BJ (cell line): ENCODE measurements around the gene MMP25. TPM values are rescaled to one million over a fixed set of nuclear protein-coding genes. Genes with fewer than 3 reads are reported as not detected.

Source experiments
- CTCF ChIA-PET: fragments of 350-600 bp; formaldehyde crosslinking; extraction: SDS; loops from one replicate; lab custom pipeline; 2021; ENCODE audit warnings: antibody characterized with exemption, inconsistent platforms; lab: Yijun Ruan, JAX
- POLR2A ChIA-PET: fragments of 300-600 bp; sonication (Branson Sonifier 250); formaldehyde crosslinking; extraction: SDS; loops from one replicate; lab custom pipeline; 2021; ENCODE audit warnings: antibody characterized with exemption; lab: Charles Lee
- DNase-seq: peaks from one replicate; pipeline ENCODE4 v3.0.0-alpha.2; 2011; ENCODE audit warnings: low read depth
- H3K27me3 ChIP-seq: 2 replicates; pipeline ENCODE4 v1.6.0; 2011; ENCODE audit warnings: low read length; ENCODE audit not compliant: control insufficient read depth, insufficient read depth
- H3K36me3 ChIP-seq: 2 replicates; pipeline ENCODE4 v1.5.1; 2011; ENCODE audit warnings: low read length; ENCODE audit not compliant: control insufficient read depth, insufficient read depth
- H3K4me3 ChIP-seq: 2 replicates; pipeline ENCODE4 v1.5.1; 2011; ENCODE audit warnings: low read depth, mild to moderate bottlenecking, control low read depth, low read length
- polyA plus RNA-seq: library from polyadenylated mRNA; depleted of rRNA; stranded (reverse); fragments of >200 nt; gene quantifications from 2 replicates; pipeline ENCODE4 v1.2.3, GENCODE V29; 2011
- TF ChIP-seq, protein P1 (sequence below): IDR thresholded peaks from 2 replicates; pipeline ENCODE4 v1.5.1; 2011; ENCODE audit warnings: low read depth, mild to moderate bottlenecking, control low read depth, inconsistent platforms, low read length, moderate library complexity; ENCODE audit not compliant: insufficient read depth

Gene MMP25
- polyA plus RNA-seq, 1 experiment, result 0.02 TPM

DNA sequence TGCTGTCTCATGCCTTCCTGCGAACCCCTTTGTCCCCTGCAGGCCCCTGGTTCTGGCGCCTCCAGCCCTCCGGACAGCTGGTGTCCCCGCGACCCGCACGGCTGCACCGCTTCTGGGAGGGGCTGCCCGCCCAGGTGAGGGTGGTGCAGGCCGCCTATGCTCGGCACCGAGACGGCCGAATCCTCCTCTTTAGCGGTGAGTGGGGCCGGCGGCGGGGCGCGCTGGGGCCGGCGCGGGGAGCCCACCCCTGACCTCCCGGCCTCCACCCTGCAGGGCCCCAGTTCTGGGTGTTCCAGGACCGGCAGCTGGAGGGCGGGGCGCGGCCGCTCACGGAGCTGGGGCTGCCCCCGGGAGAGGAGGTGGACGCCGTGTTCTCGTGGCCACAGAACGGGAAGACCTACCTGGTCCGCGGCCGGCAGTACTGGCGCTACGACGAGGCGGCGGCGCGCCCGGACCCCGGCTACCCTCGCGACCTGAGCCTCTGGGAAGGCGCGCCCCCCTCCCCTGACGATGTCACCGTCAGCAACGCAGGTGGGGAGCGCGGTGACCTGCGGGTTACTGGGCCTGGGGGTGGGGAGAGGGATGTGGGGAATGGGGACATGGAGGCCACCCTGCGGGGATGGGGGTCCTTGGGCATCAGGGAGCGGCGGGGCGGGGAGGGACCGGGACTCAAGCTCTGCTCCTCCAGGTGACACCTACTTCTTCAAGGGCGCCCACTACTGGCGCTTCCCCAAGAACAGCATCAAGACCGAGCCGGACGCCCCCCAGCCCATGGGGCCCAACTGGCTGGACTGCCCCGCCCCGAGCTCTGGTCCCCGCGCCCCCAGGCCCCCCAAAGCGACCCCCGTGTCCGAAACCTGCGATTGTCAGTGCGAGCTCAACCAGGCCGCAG is 12.0 kb downstream of the MMP25 start:
- no peak for DNase-seq
- no peaks in the 10 kb centered on the region for H3K36me3 ChIP-seq
- no peaks in the 10 kb centered on the region for H3K27me3 ChIP-seq
- peak overlapping the region; percentile 98 for H3K4me3 ChIP-seq
- TF ChIP-seq, protein P1, sequence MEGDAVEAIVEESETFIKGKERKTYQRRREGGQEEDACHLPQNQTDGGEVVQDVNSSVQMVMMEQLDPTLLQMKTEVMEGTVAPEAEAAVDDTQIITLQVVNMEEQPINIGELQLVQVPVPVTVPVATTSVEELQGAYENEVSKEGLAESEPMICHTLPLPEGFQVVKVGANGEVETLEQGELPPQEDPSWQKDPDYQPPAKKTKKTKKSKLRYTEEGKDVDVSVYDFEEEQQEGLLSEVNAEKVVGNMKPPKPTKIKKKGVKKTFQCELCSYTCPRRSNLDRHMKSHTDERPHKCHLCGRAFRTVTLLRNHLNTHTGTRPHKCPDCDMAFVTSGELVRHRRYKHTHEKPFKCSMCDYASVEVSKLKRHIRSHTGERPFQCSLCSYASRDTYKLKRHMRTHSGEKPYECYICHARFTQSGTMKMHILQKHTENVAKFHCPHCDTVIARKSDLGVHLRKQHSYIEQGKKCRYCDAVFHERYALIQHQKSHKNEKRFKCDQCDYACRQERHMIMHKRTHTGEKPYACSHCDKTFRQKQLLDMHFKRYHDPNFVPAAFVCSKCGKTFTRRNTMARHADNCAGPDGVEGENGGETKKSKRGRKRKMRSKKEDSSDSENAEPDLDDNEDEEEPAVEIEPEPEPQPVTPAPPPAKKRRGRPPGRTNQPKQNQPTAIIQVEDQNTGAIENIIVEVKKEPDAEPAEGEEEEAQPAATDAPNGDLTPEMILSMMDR, result no peak; the same call in none of the 2 replicates
- ChIA-PET CTCF (interaction anchor here (0.6 to 3.1 kb wide), 25 partner anchors 9 to 311 kb away, joined by 3 to 56 read pairs (median 7); partner anchors contain the start of genes BICDL2, ZNF213 and ZSCAN10), POLR2A (no interaction called here)

DNA sequence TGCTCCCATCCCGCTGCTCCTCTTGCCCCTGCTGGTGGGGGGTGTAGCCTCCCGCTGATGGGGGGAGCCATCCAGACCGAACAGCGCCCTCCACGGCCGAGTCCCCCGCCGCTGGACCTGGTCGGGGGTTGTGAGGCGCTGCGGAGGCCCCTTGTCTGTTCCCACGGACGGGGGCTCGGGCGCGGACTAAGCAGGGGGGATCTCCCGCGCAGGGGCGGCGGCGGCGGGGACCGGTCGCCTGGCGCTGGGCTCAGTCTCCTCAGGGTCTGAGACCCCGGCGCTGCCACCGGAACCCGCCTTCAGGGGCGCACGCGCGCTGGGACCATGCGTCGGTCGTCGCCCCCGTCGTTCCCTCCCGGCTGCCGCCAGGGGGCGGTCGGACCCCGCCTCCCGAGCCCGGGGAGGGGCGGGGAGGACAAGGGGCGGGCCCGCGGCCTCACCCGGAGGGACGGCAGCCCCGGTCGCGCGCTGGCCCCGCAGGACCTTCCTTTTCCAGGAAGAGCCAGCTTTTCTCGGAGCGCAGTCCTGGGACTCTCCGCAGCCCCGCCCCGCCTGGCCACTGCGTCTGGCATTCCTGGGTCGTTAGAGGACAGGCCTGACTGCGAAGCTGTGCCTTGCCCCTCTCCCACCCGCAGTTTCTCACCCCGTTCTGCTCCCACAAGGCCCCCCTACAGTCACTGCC is 12.8 kb downstream of the MMP25 start:
- peak; percentile 41 for DNase-seq
- no peaks in the 10 kb centered on the region for H3K27me3 ChIP-seq
- ChIA-PET POLR2A (no interaction called here), CTCF (interaction anchor here (0.6 to 3.1 kb wide), 33 partner anchors 10 to 310 kb away, joined by 3 to 56 read pairs (median 5); partner anchors contain the start of genes BICDL2, ZNF213 and ZSCAN10)
- TF ChIP-seq, protein P1, result peak; percentile 51
- H3K4me3 ChIP-seq, result peak overlapping the region; percentile 98
- H3K36me3 ChIP-seq, result no peaks in the 10 kb centered on the region

- no peaks in the 10 kb centered on the region for H3K27me3 ChIP-seq
- CTCF ChIA-PET, result interaction anchor here (0.6 to 3.1 kb wide), 21 partner anchors 11 to 109 kb away, joined by 3 to 56 read pairs (median 7); partner anchors contain the start of gene ZNF213
- TF ChIP-seq, protein P1, result no peak
- peak overlapping the region; percentile 98 for H3K4me3 ChIP-seq
- DNase-seq, result no peak
- H3K36me3 ChIP-seq, result no peaks in the 10 kb centered on the region
- POLR2A ChIA-PET, result no interaction called here
Measured at GRCh38 chr16:3059723-3060242, 13.4 kb downstream of the MMP25 start.

GRCh38 chr16:3060339-3061127 is 14.2 kb downstream of the MMP25 start:
- no peak for DNase-seq
- Histone ChIP-seq H3K4me3 (no peak overlapping the region), H3K27me3 (no peaks in the 10 kb centered on the region), H3K36me3 (no peaks in the 10 kb centered on the region)
- TF ChIP-seq, protein P1, result no peak
- POLR2A ChIA-PET, result no interaction called here
- CTCF ChIA-PET, result interaction anchor here (1.1 to 3.1 kb wide), 10 partner anchors 11 to 109 kb away, joined by 3 to 56 read pairs (median 8); no protein-coding TSS in a partner anchor
